GM18909 (cell line): ENCODE measurements around the gene DKK3.

Experiments
- ATAC-seq: cut with Tn5 transposase; IDR thresholded peaks from one replicate; pipeline ENCODE4 v1.9.1; 2021; ENCODE audit warnings: mild to moderate bottlenecking; ENCODE audit not compliant: unreplicated experiment, poor library complexity

The DKK3 gene

GRCh38 chr11:12006552-12007229 lies 1.7 kb downstream of the DKK3 start:
- no peak for ATAC-seq

- no peak for ATAC-seq
Measured at GRCh38 chr11:12005476-12005875, 3.0 kb downstream of the DKK3 start.

DNA sequence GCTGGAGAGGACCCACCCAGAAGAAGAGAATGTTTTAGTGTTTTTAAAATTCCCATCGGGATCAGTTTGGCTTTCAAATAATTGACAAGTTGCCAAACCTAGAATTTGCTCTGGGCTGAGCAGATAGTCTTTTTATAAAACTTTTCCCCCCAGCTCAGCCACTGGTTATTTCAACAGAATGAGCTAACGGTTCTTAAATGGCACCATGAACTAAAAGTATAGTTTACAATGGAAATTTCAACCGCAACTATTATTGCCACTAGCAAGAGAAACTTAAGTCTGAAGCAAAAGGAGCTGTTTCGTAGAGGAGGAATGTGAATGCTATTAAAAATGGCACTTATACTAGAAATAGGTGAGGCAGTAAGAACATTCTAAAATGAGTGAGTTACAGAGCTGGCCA lies 3.4 kb downstream of the DKK3 start:
- ATAC-seq = no peak

- ATAC-seq = no peak
Measured at GRCh38 chr11:12003815-12004214, 4.6 kb downstream of the DKK3 start.

GRCh38 chr11:12003336-12003735 lies 5.1 kb downstream of the DKK3 start:
- ATAC-seq = no peak

DNA sequence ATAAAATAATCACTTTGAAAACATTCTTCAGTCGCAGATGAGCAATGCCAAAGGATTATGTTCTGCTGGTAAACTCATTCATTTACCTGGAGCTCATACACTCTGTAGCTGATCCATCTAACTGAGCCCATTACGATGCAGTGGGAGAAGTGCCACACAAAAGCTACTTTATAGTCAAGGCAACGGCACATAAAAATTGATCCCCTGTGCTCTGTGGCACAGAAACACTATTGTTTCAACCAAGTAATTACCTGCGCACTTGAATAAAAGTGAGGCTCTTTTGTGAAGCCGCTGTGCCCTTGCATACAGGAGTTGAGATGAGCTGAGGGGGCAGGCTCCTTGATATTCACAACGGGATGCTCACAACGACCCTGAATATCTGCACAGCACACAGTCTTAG lies 7.2 kb downstream of the DKK3 start:
- ATAC-seq = no peak

- ATAC-seq = no peak
Measured at GRCh38 chr11:11998091-11998781, 10.2 kb downstream of the DKK3 start.

DNA sequence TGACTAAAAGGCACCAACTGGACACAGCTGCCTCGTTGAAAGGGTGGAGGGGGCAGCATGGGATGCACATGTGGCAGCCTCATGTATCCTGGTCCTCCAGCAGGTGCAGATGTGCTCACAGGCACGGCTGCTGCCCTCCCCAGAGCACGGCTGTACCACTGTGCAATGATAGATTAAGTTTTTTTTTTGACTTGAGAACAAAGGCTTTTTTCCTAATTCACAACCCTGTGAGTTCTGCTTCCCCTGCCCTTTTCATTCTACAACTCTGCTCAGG lies 11.4 kb downstream of the DKK3 start:
- no peak for ATAC-seq

- no peak for ATAC-seq
Measured at GRCh38 chr11:11996321-11997048, 11.9 kb downstream of the DKK3 start.

- no peak for ATAC-seq
Measured at GRCh38 chr11:11995601-11996000, 12.8 kb downstream of the DKK3 start.

DNA sequence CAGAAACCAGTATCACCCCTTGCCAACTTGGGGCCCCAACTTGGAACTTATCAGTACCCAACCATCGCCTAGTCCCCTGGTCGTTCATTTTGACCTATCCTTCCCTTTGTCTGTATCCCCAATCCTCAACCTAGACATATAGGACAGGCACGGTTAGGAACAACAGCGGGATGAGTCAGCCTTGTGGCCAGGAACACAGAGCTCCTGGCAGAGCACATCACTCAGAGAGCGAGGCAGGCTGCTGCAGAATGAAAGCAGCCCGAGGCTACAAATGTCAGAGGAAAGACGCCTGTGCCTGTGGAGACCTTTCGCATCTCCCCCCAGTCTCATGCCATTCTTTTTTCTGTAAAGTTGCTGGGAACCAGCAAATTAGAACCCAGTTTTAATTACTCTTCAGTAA lies 14.6 kb downstream of the DKK3 start:
- ATAC-seq = no peak

DNA sequence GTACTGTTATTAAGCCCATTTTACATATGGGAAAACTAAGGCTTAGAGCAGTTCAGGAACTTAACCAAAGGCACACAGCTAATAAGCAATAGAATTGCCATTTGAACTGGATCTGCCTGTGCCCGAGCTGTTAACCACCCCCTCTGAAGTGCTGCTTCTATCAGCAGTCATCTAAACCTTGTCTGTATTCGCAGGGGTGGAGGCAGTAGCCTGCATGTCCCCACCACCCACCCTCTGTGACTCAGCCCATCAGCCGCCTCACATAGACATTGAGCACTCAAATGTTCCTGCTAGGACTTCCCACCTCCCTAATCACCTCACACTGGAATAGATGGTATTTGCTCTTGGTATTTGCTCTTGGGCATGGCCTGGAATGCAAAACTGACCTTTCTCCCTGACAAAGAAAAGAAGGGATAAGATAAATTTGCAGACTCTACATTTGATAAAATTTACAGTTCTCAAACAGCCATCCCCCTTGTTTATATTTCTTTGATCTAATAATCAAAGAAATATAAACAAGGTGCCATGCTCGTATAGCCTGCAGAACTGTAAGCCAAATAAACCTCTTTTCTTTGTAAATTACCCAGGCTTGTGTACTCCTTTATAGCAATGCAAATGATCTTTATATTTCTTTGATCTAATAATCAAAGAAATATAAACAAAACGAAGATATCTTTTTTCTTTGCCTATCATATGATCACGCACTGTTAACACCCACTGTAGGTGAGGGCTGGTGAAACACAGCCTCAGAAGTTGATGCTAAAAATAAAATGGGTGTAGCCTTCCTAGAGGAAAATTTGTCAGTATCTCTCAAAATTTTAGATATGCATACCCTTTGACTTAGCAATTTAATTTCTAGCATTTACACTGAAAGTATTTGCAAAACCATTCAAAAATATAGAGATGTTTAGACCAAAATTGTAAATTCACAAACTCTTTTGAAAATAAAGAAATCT lies 15.9 kb downstream of the DKK3 start:
- no peak for ATAC-seq

- no peak for ATAC-seq
Measured at GRCh38 chr11:11989774-11990744, 18.4 kb downstream of the DKK3 start.

GRCh38 chr11:11988681-11989261 lies 19.7 kb downstream of the DKK3 start:
- no peak for ATAC-seq

DNA sequence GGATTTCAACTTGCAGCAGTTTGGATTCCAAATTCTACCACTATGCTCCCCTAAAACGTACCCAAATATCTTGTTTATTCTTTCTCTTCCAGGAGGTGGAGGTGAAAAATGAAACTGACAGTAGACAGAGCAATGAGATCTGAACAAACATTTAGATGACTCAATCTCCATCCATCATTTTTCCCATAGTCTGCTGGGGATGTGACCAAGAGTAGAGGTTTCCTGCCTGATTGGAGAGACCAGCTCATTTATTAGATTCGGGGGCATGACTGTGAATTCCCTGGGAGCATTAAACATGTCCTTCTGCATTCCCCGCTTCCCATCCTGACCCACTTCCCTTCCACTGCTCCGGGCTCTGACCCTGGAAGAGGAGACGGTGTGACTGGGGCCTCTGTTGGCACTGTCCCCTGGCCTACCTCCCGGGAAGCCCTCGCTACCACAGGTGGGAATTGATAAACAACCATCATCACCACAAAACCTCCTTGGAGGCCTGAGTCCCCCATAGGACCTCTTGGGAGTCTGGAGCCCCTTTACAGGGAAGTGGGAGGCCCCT lies 20.3 kb downstream of the DKK3 start:
- ATAC-seq = no peak

DNA sequence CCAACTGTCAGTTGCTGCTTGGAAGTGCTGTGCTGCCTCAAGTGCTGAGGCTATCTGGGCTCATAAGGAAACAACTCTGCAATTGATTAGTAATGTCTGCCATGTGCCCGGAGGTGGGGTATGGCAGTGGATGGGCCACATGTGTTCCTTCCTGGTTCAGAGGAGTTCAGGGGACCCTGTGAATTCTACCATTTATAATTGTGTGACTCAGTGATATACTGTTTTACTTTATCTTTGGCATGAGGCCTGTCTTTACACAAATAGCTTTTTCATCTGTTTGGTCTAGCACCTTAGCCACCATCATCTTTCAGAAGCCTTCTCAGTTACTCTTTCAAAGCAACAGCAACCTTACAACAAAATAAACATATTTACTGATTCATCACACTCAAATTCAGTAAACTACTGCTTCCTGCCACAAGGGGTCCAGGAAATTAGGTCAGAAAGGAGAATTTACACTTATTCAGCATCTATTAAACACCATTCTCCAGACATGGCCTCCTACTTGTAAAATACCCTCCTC lies 20.9 kb downstream of the DKK3 start:
- no peak for ATAC-seq

DNA sequence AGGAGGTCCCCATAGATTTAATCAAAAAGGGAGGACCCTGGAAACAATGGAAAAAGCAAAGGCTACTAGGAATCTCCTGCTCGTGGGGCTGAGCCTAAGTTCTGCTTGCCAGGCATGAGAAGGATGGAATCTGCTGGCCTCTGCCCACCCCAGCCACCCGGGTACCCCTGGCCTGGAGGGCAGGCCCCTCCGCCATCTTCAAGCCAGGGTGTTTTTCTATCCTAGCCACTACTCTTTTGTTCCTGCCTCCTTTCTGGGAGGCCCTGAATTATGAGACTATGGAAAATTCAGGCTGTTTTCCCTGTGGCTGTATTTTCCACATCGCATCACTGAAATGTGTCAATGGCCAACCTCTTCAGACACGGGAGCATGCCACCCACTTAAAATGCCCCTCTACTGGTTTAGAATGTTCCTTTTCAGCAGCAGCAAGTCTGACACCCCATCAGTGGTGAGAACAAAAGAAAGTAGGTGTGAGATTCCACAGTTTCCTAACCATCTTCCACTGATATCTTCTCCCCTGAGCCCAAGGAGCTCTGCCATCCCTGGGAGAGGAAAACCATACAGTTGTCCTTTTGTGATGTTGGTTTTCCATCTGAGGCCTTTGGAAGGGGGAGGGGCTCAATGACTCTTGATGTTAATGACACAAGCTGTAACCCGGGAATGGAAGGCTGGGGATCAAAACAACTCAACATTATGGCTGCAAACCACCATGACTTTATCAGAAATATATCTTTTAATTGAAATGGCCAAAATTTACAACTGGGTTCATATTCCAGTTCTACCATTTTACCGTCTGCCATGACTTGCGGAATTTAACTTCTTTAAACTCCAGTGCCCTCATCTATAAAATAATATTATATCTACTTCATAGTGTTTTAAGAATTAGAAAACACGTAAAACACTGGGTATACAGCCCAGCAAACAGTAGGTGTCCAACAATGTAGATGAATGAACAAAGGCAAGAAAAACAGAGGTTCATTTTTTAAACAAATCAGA lies 22.2 kb downstream of the DKK3 start:
- ATAC-seq = no peak
